K562 (cell line): ENCODE measurements around the gene MUC3A. TPM values are rescaled to one million over a fixed set of nuclear protein-coding genes. Genes with fewer than 3 reads are reported as not detected.

Source experiments
- MTF1 ChIP-seq: fragments of 250-450 bp; sonication (Bioruptor Pico); IDR thresholded peaks from 2 replicates; pipeline ENCODE4 v1.9.0; 2021; ENCODE audit warnings: moderate library complexity, mild to moderate bottlenecking, inconsistent platforms, borderline replicate concordance
- NR2C1 ChIP-seq, 2 experiments: fragments of 450-650 bp; IDR thresholded peaks; 2 replicates each; pipeline ENCODE4 v1.6.1; 2017; ENCODE audit warnings: mild to moderate bottlenecking in 2 of 2, antibody characterized with exemption in 1 of 2, inconsistent platforms in 1 of 2, missing compliant biosample characterization in 1 of 2, missing genetic modification characterization in 1 of 2
- NR2C2 ChIP-seq, 2 experiments: fragments of 200-800 bp in 1 of 2; sonication (Bioruptor generic) in 1 of 2; sonication (generic) in 1 of 2; formaldehyde crosslinking in 1 of 2; IDR thresholded peaks; 2 replicates each; pipeline versions ENCODE4 v1.6.1 to v1.8.0; 2016 to 2022; ENCODE audit warnings: mild to moderate bottlenecking in 1 of 2, missing compliant biosample characterization in 1 of 2, missing genetic modification characterization in 1 of 2, missing genetic modification reagents in 1 of 2
- RFX7 ChIP-seq: fragments of 250-450 bp; sonication (Bioruptor Pico); IDR thresholded peaks from 2 replicates; pipeline ENCODE4 v1.5.1; 2021; ENCODE audit warnings: mild to moderate bottlenecking
- TRIM24 ChIP-seq, 2 experiments: fragments of 450-650 bp; IDR thresholded peaks; 2 replicates each; pipeline ENCODE4 v1.6.1; 2016
- ZBED1 ChIP-seq: IDR thresholded peaks from 2 replicates; pipeline ENCODE4 v1.6.1; 2014
- ZNF41 ChIP-seq: fragments of 250-450 bp; sonication (Bioruptor Pico); conservative IDR thresholded peaks from 2 replicates; pipeline ENCODE4 v1.4.0; 2020; ENCODE audit warnings: mild to moderate bottlenecking
- polyA plus RNA-seq, 8 experiments: library from polyadenylated mRNA; depleted of rRNA in 4 of 8; stranded (reverse) in 5 of 8; unstranded in 3 of 8; fragments of >200 nt; fragmentation: Nextera tagmentation in 2 of 8; fragmentation: Illumina TruSeq in 1 of 8; extraction: Ambion mirVana in 2 of 8; extraction: Trizol in 1 of 8; gene quantifications; 2 replicates each; pipeline versions ENCODE4 v1.2.1 to v1.2.3, GENCODE V29; 2011 to 2014; ENCODE audit warnings: inconsistent platforms in 1 of 8, missing spikeins in 1 of 8
- total RNA-seq, 7 experiments: library from RNA; depleted of rRNA in 6 of 7; stranded (reverse); fragments of >200 nt in 6 of 7; fragmentation: Illumina TruSeq in 2 of 7; extraction: Trizol in 2 of 7; gene quantifications; 2 replicates each; pipeline versions ENCODE4 v1.2.1 to v1.2.3, GENCODE V29; 2011 to 2021; ENCODE audit warnings: low replicate concordance in 1 of 7
- TF ChIP-seq, protein P1 (sequence below), 2 experiments: fragments of 450-650 bp; IDR thresholded peaks; 2 replicates each; pipeline ENCODE4 v1.6.1; 2016; ENCODE audit warnings: mild to moderate bottlenecking in 2 of 2, borderline replicate concordance in 1 of 2, low read depth in 1 of 2, moderate library complexity in 1 of 2
- TF ChIP-seq, protein P2 (sequence below): fragments of 150-350 bp; IDR thresholded peaks from 2 replicates; pipeline ENCODE4 v1.6.1; 2014; ENCODE audit warnings: low read depth, mild to moderate bottlenecking, low read length, borderline replicate concordance
- TF ChIP-seq, protein P3 (sequence below), 2 experiments: fragments of 450-650 bp in 1 of 2; sonication (generic) in 1 of 2; formaldehyde crosslinking in 1 of 2; IDR thresholded peaks in 1 of 2; conservative IDR thresholded peaks in 1 of 2; 2 replicates each; pipeline versions ENCODE4 v1.6.1 to v1.8.1; 2016 to 2023; ENCODE audit warnings: mild to moderate bottlenecking in 2 of 2, moderate library complexity in 2 of 2, inconsistent platforms in 1 of 2, missing genetic modification reagents in 1 of 2
- TF ChIP-seq, protein P4 (sequence below): fragments of 250-450 bp; sonication (Bioruptor Pico); IDR thresholded peaks from 2 replicates; pipeline ENCODE4 v1.4.0; 2020

MUC3A gene
- total and polyA plus RNA-seq, 9 of the 15 experiments (the other 6 are each of a cell fraction or from before 2014, with no cell fraction given) = 0.06 to 2.2 (median 0.20) TPM; not detected in 1

GRCh38 chr7:101017064-101017777 is 67.9 kb downstream of the MUC3A start (continued):
- TF ChIP-seq, protein P1, sequence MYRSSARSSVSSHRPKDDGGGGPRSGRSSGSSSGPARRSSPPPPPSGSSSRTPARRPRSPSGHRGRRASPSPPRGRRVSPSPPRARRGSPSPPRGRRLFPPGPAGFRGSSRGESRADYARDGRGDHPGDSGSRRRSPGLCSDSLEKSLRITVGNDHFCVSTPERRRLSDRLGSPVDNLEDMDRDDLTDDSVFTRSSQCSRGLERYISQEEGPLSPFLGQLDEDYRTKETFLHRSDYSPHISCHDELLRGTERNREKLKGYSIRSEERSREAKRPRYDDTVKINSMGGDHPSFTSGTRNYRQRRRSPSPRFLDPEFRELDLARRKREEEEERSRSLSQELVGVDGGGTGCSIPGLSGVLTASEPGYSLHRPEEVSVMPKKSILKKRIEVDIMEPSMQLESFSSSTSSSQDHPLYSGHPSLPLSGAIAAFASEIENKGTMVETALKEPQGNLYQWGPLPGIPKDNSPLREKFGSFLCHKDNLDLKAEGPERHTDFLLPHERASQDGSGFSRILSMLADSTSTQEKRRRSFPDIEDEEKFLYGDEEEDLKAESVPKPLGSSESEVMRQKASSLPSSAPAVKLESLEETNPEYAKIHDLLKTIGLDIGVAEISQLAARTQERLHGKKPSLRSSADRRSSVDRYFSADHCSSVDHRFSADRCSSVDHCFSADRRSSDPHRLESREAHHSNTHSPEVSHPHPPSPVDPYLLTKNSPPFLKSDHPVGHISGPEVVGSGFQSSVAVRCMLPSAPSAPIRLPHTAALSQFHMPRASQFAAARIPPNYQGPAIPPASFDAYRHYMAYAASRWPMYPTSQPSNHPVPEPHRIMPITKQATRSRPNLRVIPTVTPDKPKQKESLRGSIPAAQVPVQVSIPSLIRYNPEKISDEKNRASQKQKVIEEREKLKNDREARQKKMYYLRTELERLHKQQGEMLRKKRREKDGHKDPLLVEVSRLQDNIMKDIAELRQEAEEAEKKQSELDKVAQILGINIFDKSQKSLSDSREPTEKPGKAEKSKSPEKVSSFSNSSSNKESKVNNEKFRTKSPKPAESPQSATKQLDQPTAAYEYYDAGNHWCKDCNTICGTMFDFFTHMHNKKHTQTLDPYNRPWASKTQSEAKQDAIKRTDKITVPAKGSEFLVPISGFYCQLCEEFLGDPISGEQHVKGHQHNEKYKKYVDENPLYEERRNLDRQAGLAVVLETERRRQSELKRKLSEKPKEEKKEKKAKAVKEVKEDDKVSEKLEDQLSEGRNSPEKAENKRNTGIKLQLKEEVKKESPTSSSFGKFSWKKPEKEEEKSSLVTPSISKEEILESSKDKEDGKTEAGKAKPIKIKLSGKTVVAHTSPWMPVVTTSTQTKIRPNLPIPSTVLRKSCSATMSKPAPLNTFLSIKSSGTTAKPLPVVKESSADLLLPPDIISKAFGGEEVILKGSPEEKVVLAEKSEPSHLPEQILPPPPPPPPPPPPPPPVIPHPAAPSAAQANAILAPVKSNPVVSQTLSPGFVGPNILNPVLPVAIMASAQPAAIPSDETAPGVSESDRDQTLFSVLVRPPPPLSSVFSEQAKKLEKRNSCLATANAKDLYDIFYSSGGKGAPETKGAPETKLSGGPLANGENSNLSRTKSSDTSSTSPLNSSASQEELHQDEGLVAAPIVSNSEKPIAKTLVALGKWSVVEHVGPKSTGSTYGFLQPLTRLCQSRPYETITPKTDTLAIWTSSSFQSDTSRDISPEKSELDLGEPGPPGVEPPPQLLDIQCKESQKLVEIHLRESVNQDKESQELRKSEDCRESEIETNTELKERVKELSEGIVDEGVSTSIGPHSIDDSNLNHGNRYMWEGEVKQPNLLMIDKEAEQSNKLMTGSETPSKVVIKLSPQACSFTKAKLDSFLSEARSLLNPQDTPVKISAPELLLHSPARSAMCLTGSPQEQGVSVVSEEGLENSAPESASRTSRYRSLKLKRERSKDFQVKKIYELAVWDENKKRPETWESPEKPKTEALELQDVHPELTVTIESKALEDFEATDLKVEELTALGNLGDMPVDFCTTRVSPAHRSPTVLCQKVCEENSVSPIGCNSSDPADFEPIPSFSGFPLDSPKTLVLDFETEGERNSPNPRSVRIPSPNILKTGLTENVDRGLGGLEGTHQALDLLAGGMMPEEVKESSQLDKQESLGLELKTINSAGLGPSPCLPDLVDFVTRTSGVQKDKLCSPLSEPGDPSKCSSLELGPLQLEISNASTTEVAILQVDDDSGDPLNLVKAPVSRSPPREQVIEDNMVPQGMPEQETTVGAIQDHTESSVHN (IDR thresholded peaks at IDR 0.05; ENCODE audit: borderline replicate concordance in 1 of 2, low read depth in 1 of 2) = no peak
- TF ChIP-seq RFX7 (CRISPR knock-in tag) (no peak), MTF1 (CRISPR knock-in tag) (no peak), ZBED1 (no peak), ZNF41 (CRISPR knock-in tag) (no peak), NR2C2 (CRISPR knock-in tag; IDR thresholded peaks at IDR 0.05) (no peak), NR2C2 (tag; IDR thresholded peaks at IDR 0.05) (peak; percentile 58; the same call in 1 of the 2 replicates), NR2C1 (IDR thresholded peaks at IDR 0.05) (no peak), NR2C1 (tag; IDR thresholded peaks at IDR 0.05) (no peak), TRIM24 (IDR thresholded peaks at IDR 0.05) (peak; percentile 45 to 49; a peak in 2 of 4 replicates)
- TF ChIP-seq, protein P2, sequence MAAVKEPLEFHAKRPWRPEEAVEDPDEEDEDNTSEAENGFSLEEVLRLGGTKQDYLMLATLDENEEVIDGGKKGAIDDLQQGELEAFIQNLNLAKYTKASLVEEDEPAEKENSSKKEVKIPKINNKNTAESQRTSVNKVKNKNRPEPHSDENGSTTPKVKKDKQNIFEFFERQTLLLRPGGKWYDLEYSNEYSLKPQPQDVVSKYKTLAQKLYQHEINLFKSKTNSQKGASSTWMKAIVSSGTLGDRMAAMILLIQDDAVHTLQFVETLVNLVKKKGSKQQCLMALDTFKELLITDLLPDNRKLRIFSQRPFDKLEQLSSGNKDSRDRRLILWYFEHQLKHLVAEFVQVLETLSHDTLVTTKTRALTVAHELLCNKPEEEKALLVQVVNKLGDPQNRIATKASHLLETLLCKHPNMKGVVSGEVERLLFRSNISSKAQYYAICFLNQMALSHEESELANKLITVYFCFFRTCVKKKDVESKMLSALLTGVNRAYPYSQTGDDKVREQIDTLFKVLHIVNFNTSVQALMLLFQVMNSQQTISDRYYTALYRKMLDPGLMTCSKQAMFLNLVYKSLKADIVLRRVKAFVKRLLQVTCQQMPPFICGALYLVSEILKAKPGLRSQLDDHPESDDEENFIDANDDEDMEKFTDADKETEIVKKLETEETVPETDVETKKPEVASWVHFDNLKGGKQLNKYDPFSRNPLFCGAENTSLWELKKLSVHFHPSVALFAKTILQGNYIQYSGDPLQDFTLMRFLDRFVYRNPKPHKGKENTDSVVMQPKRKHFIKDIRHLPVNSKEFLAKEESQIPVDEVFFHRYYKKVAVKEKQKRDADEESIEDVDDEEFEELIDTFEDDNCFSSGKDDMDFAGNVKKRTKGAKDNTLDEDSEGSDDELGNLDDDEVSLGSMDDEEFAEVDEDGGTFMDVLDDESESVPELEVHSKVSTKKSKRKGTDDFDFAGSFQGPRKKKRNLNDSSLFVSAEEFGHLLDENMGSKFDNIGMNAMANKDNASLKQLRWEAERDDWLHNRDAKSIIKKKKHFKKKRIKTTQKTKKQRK = no peak
- TF ChIP-seq, protein P3, sequence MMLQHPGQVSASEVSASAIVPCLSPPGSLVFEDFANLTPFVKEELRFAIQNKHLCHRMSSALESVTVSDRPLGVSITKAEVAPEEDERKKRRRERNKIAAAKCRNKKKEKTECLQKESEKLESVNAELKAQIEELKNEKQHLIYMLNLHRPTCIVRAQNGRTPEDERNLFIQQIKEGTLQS (IDR thresholded peaks at IDR 0.05) = peak; percentile 89
- TF ChIP-seq, protein P3 (CRISPR knock-in tag; conservative IDR thresholded peaks at IDR 0.05) = no peak; the same call in 1 of the 2 replicates
- TF ChIP-seq, protein P4, sequence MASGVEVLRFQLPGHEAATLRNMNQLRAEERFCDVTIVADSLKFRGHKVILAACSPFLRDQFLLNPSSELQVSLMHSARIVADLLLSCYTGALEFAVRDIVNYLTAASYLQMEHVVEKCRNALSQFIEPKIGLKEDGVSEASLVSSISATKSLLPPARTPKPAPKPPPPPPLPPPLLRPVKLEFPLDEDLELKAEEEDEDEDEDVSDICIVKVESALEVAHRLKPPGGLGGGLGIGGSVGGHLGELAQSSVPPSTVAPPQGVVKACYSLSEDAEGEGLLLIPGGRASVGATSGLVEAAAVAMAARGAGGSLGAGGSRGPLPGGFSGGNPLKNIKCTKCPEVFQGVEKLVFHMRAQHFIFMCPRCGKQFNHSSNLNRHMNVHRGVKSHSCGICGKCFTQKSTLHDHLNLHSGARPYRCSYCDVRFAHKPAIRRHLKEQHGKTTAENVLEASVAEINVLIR = no peak
